HG02981 (cell line): Measurements from ENCODE around the gene RAMACL.

Experiments used
- ATAC-seq: cut with Tn5 transposase; IDR thresholded peaks from one replicate; pipeline ENCODE4 v1.9.1; 2021; ENCODE audit warnings: mild to moderate bottlenecking, moderate library complexity; ENCODE audit not compliant: unreplicated experiment

RAMACL gene

DNA sequence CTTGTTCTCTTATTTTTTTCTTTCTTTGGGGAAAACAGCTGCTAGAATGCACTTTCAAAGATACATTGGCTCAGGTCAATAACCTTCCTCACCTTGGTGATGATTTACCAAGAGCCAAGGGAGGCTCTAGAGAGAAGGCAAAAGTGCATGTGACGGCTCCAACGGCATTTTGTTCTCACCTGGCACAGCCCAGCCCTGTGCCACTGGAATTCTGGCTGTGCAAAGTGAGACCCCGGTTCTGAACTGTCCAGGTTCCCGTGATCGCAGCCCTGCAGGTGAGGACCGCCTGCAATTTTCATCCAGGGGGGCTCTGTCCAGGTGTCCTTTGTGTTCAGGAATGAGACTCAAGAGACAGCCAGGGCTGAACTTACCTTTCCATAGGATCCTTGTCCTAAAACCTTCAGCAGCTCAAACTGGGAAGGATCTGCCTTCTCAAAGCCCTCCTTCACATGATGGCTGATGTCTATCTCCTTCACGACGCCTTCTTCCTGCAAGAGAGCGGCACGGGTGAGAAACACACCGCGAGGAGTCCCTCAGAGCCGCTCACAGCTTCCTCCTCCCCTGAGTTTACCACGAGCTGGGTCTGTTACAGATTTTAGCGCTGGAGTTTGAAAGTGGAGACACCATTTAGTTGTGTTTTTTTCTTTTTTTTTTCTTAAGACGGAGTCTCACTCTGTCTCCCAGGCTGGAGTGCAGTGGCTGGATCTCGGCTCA lies 48.0 kb downstream of the RAMACL start:
- ATAC-seq: no peak

GRCh38 chr6:166534658-166535406 lies 51.6 kb downstream of the RAMACL start:
- ATAC-seq: no peak

DNA sequence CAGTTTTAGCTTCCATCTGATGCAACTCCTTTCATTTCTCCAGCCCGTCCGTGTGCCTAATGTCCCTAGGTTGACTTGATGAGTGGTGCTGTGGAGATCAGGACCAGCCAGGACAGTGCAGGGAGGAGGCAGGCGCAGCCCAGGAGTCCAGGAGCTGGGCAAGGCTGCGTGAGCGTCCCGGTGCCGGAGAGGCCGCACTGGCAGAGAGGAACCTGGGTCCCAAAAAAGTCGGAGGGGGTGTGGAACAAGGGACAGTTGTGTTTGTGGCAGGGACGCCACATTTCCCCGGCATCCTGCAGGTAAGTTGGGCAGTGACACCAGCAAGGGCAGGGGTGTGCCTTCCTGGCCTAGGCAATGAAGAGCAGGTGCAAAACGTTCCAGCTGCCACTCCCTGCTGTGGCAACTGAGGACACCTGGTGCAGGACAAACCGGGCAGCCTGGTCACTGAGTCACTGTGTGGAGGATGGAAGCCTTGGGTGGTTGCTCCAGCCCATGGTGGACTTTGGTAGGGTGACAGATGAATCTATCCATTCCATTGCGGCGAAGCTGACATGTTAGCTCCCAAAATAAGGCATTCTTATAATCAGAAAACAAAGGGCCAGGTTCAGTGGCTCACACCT lies 53.2 kb downstream of the RAMACL start:
- no peak for ATAC-seq
